ENCODE measurements around the gene MLN.

GRCh38 chr6:33791620-33792019 lies 12.2 kb downstream of the MLN start:
- TF ChIP-seq ZNF565 (CRISPR knock-in tag; conservative IDR thresholded peaks at IDR 0.05; ENCODE audit: low read depth) (no peak), PATZ1 (CRISPR knock-in tag; IDR thresholded peaks at IDR 0.05; ENCODE audit: borderline replicate concordance) (no peak), SNAI2 (CRISPR knock-in tag; IDR thresholded peaks at IDR 0.05) (no peak), ARNTL (CRISPR knock-in tag; IDR thresholded peaks at IDR 0.05; ENCODE audit: borderline replicate concordance, low read depth) (no peak), PPARA (CRISPR knock-in tag; IDR thresholded peaks at IDR 0.05; ENCODE audit: borderline replicate concordance) (no peak), ZFP3 (CRISPR knock-in tag; IDR thresholded peaks at IDR 0.05) (no peak)
